Neural cell (in vitro differentiated cells): ENCODE data around the gene IRF1. TPM values are rescaled to one million over a fixed set of nuclear protein-coding genes. Genes with fewer than 3 reads are reported as not detected.

Experiments
- H2AFZ ChIP-seq: fragments of 200-600, 300-800 bp; sonication (generic), shearing (Covaris generic); 2 replicates; pipeline ENCODE4 v1.6.0; 2014; ENCODE audit warnings: low read depth, mild to moderate bottlenecking, antibody characterized with exemption, low read length, moderate library complexity
- H3F3A ChIP-seq: fragments of 200-600 bp; shearing (Covaris generic); 2 replicates; pipeline ENCODE4 v1.6.1; 2016; ENCODE audit warnings: mild to moderate bottlenecking, moderate library complexity, mixed read lengths, antibody characterized with exemption, low read length; ENCODE audit not compliant: insufficient read depth, poor library complexity, severe bottlenecking
- H3K27ac ChIP-seq: fragments of 200-600, 300-800 bp; sonication (generic), shearing (Covaris generic); 2 replicates; pipeline ENCODE4 v1.5.1; 2014; ENCODE audit warnings: mild to moderate bottlenecking, low read length, moderate library complexity
- H3K27me3 ChIP-seq: fragments of 300-800, 200-600 bp; sonication (generic), shearing (Covaris generic); 2 replicates; pipeline ENCODE4 v1.6.0; 2014; ENCODE audit warnings: mild to moderate bottlenecking, low read depth, low read length, moderate library complexity; ENCODE audit not compliant: insufficient read depth
- H3K36me3 ChIP-seq: fragments of 300-800, 200-600 bp; sonication (generic), shearing (Covaris generic); 2 replicates; pipeline ENCODE4 v1.5.1; 2014; ENCODE audit warnings: mild to moderate bottlenecking, antibody characterized with exemption, low read length, moderate library complexity; ENCODE audit not compliant: insufficient read depth
- H3K4me2 ChIP-seq: fragments of 300-800, 200-600 bp; sonication (generic), shearing (Covaris generic); 2 replicates; pipeline ENCODE4 v1.6.0; 2014; ENCODE audit warnings: mild to moderate bottlenecking, low read length
- H3K4me3 ChIP-seq: fragments of 300-800, 200-600 bp; sonication (generic), shearing (Covaris generic); 2 replicates; pipeline ENCODE4 v1.5.1; 2014; ENCODE audit warnings: mild to moderate bottlenecking, low read length, moderate library complexity
- H3K79me2 ChIP-seq: fragments of 200-600 bp; shearing (Covaris generic); replicated peaks from 2 replicates; pipeline ENCODE4 v1.6.0; 2014; ENCODE audit warnings: mild to moderate bottlenecking, low read length, moderate library complexity; ENCODE audit not compliant: insufficient read depth
- H3K9ac ChIP-seq: fragments of 300-800, 200-600 bp; sonication (generic), shearing (Covaris generic); 2 replicates; pipeline ENCODE4 v1.6.1; 2016; ENCODE audit warnings: mild to moderate bottlenecking, low read length, mixed read lengths
- H3K9me2 ChIP-seq: fragments of 200-600 bp; shearing (Covaris generic); 2 replicates; pipeline ENCODE4 v1.6.1; 2016; ENCODE audit warnings: mild to moderate bottlenecking, low read length, mixed read lengths; ENCODE audit not compliant: insufficient read depth
- H3K9me3 ChIP-seq: fragments of 200-600, 300-800 bp; sonication (generic), shearing (Covaris generic); 2 replicates; pipeline ENCODE4 v1.6.1; 2016; ENCODE audit warnings: mild to moderate bottlenecking, mixed run types, low read length, moderate library complexity, mixed read lengths
- H4K20me1 ChIP-seq: fragments of 200-600 bp; shearing (Covaris generic); 2 replicates; pipeline ENCODE4 v1.6.1; 2016; ENCODE audit warnings: mild to moderate bottlenecking, mixed run types; ENCODE audit not compliant: insufficient read depth
- CTCF ChIP-seq: fragments of 450-650 bp; IDR thresholded peaks from 2 replicates; pipeline ENCODE4 v1.5.1; 2014; ENCODE audit warnings: antibody characterized with exemption, mild to moderate bottlenecking, moderate library complexity; ENCODE audit not compliant: poor library complexity, severe bottlenecking
- EP300 ChIP-seq: fragments of 450-650 bp; conservative IDR thresholded peaks from 2 replicates; pipeline ENCODE4 v1.6.1; 2014; ENCODE audit warnings: antibody characterized with exemption, mild to moderate bottlenecking, moderate library complexity; ENCODE audit not compliant: poor library complexity, severe bottlenecking
- EZH2 ChIP-seq: fragments of 200-600, 300-800 bp; shearing (Covaris generic), sonication (generic); IDR thresholded peaks from 2 replicates; pipeline ENCODE4 v1.6.1; 2014; ENCODE audit warnings: antibody characterized with exemption, low read length, borderline replicate concordance, mild to moderate bottlenecking; ENCODE audit not compliant: insufficient read depth, poor library complexity, severe bottlenecking
- MXI1 ChIP-seq: fragments of 450-650 bp; conservative IDR thresholded peaks from 2 replicates; pipeline ENCODE4 v1.6.1; 2014; ENCODE audit warnings: antibody characterized with exemption, mild to moderate bottlenecking; ENCODE audit not compliant: poor library complexity, severe bottlenecking
- POLR2AphosphoS5 ChIP-seq: IDR thresholded peaks from 2 replicates; pipeline ENCODE4 v1.6.1; 2012
- RAD21 ChIP-seq: fragments of 450-650 bp; conservative IDR thresholded peaks from 2 replicates; pipeline ENCODE4 v1.6.1; 2014; ENCODE audit warnings: antibody characterized with exemption, mild to moderate bottlenecking, moderate library complexity
- REST ChIP-seq: IDR thresholded peaks from 2 replicates; pipeline ENCODE4 v1.6.1; 2012; ENCODE audit warnings: borderline replicate concordance
- SMC3 ChIP-seq: fragments of 450-650 bp; conservative IDR thresholded peaks from 2 replicates; pipeline ENCODE4 v1.6.1; 2014; ENCODE audit warnings: antibody characterized with exemption, mild to moderate bottlenecking, moderate library complexity; ENCODE audit not compliant: poor library complexity
- TAF1 ChIP-seq: IDR thresholded peaks from 2 replicates; pipeline ENCODE4 v1.6.1; 2012; ENCODE audit warnings: low read depth
- polyA plus RNA-seq: library from polyadenylated mRNA; depleted of rRNA; stranded (reverse); fragments of >200 nt; gene quantifications from 2 replicates; pipeline ENCODE4 v1.2.3, GENCODE V29; 2014

Gene IRF1
- polyA plus RNA-seq, 1 donor from 2014 or later: 0.67 TPM

GRCh38 chr5:132493821-132494220, 3.2 kb upstream of the IRF1 start:
- Histone ChIP-seq H3K9me3 (no peaks in the 10 kb centered on the region), H2AFZ (no peak overlapping the region), H3K9ac (no peak overlapping the region), H3F3A (no peaks in the 10 kb centered on the region), H3K79me2 (no peaks in the 10 kb centered on the region), H3K4me3 (no peak overlapping the region), H3K4me2 (no peak overlapping the region), H3K36me3 (no peaks in the 10 kb centered on the region), H3K27ac (no peak overlapping the region), H4K20me1 (no peaks in the 10 kb centered on the region), H3K9me2 (no peaks in the 10 kb centered on the region), H3K27me3 (peaks cover 78% of the 10 kb centered on the region)
- no peak for TF ChIP-seq RAD21
- TF ChIP-seq EZH2: no peak
- TF ChIP-seq REST: no peak
- no peak for TF ChIP-seq EP300
- TF ChIP-seq POLR2AphosphoS5: no peak
- TF ChIP-seq CTCF: no peak
- TF ChIP-seq MXI1: no peak
- TF ChIP-seq TAF1: no peak
- no peak for TF ChIP-seq SMC3

GRCh38 chr5:132493241-132493640, 2.7 kb upstream of the IRF1 start:
- H3K27ac ChIP-seq: no peak overlapping the region
- no peaks in the 10 kb centered on the region for H3K79me2 ChIP-seq
- H2AFZ ChIP-seq: no peak overlapping the region
- no peak for TF ChIP-seq TAF1
- no peak for TF ChIP-seq RAD21
- no peak for TF ChIP-seq EZH2
- no peak for TF ChIP-seq CTCF
- no peak for TF ChIP-seq EP300
- TF ChIP-seq SMC3: no peak
- TF ChIP-seq MXI1: no peak
- TF ChIP-seq POLR2AphosphoS5: no peak
- no peak for TF ChIP-seq REST
- no peaks in the 10 kb centered on the region for H3K9me2 ChIP-seq
- no peaks in the 10 kb centered on the region for H3K36me3 ChIP-seq
- peaks cover 81% of the 10 kb centered on the region for H3K27me3 ChIP-seq
- no peaks in the 10 kb centered on the region for H4K20me1 ChIP-seq
- H3K4me3 ChIP-seq: no peak overlapping the region
- no peaks in the 10 kb centered on the region for H3F3A ChIP-seq
- H3K4me2 ChIP-seq: no peak overlapping the region
- H3K9me3 ChIP-seq: no peaks in the 10 kb centered on the region
- H3K9ac ChIP-seq: no peak overlapping the region
